ENCODE data around the gene CD82.

Gene CD82

DNA sequence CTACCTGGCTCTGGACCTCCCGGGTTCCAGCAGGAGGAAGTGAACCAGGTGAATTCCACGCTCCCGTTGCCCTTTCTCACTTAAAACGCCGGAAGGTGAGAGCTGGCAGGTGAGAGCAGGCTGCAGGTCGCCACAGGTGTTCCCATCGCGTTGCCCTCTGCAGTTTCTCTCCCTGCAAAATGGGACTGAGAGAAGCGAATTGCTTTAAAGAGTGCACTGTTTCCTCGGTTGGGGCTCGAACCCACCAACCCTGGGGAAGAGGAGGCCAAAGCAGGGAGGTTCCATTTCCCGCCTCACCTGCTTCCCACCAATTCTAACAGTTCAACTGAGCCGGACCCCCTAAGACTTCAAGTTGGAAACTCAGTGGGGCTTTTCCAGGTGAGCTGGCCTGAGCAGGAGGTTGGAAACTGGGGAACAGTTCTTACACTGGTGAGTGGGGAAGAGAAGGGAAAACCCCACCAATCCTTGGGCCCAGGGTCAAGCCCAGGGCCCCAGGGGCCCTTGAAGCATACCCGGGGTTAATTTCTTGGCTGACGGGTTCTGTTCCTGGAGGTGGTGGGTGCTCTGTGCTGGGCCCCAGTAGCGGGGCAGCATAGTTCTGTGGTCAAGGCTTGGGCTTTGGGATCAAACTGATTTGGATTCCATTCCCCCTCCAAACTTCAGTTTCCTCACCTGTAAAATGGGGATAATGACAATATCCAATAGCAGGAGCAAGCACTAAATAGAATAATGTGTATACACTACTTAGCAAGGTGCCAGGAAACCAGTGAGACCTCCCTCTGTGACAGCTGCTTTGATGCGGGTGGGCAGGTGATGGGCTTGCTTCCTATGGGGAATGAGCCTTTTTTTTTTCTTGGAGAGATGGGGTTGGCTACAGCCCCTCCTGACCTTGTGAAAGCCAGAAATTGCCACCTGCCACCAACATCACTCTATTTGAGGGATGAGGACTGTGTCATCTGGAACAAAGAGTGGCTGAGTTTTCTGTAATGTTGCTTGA lies 788 bp downstream of the CD82 start:
- peak overlapping the region; percentile 47 for H3K4me3 ChIP-seq (ENCODE audit: low read depth, low read length)
- no peak for TF ChIP-seq CTCF (IDR thresholded peaks at IDR 0.05; ENCODE audit: low read depth, low read length, missing control alignments)
- no peak for DNase-seq (ENCODE audit: low read depth)
- in situ Hi-C loops (cut with HindIII; ENCODE audit: low sequenced_read_pairs) = no loop called here

GRCh38 chr11:44566952-44567875 lies 1.8 kb downstream of the CD82 start:
- no peak for DNase-seq (ENCODE audit: low read depth)
- in situ Hi-C loops (cut with HindIII; ENCODE audit: low sequenced_read_pairs) = no loop called here
- H3K4me3 ChIP-seq (ENCODE audit: low read depth, low read length) = no peak overlapping the region
- TF ChIP-seq CTCF (IDR thresholded peaks at IDR 0.05; ENCODE audit: low read depth, low read length, missing control alignments) = no peak

GRCh38 chr11:44567876-44568256 lies 2.4 kb downstream of the CD82 start:
- no peak overlapping the region for H3K4me3 ChIP-seq (ENCODE audit: low read depth, low read length)
- in situ Hi-C loops (cut with HindIII; ENCODE audit: low sequenced_read_pairs) = no loop called here
- no peak for DNase-seq (ENCODE audit: low read depth)
- no peak for TF ChIP-seq CTCF (IDR thresholded peaks at IDR 0.05; ENCODE audit: low read depth, low read length, missing control alignments)

- in situ Hi-C loops (cut with HindIII; ENCODE audit: low sequenced_read_pairs) = no loop called here
- no peak for DNase-seq (ENCODE audit: low read depth)
- H3K4me3 ChIP-seq (ENCODE audit: low read depth, low read length) = no peak overlapping the region
- no peak for TF ChIP-seq CTCF (IDR thresholded peaks at IDR 0.05; ENCODE audit: low read depth, low read length, missing control alignments)
Observed at GRCh38 chr11:44568331-44568657, 2.8 kb downstream of the CD82 start.

DNA sequence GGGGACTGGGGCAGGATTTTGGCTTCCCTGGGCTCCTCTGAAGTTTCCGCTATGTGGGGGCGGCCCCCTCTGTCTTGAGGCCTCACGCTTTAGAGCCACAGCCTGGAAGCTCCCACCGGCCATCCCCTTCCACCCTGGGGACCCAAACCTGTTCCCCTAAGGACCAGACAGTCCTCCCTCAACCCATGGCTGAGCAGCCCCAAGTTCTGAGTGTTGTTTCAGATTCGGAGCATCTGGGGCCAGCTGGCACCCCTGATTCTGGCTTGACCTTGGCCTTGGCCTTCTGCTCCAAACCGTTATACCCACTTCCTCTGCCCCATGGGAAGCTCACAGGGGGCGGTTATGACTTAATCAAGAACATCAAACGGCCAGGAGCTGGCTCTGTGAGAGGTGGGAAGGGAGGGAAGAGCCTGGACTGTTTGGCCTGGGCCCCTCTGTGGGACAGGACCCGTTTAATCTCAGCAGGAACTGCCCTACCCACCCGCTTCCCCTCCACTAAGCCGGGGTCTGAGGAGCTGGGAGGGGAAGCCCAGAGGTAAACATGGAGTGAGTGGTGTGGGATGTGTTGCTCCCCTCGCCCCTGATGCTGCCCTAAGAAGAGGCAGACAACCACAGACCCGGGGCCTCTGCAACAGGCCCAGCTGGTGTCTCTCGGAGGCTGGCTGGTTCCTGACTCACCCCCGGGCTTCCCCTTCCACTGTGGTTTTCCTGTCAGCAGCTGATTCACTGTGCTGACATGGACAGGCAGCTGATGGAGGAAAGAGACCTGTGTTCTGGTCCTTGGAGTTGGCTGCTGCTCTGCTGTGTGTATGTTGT lies 3.4 kb downstream of the CD82 start:
- no peak overlapping the region for H3K4me3 ChIP-seq (ENCODE audit: low read depth, low read length)
- peak; percentile 83 for DNase-seq (ENCODE audit: low read depth)
- in situ Hi-C loops (cut with HindIII; ENCODE audit: low sequenced_read_pairs) = no loop called here
- no peak for TF ChIP-seq CTCF (IDR thresholded peaks at IDR 0.05; ENCODE audit: low read depth, low read length, missing control alignments)
